GM19324 (cell line): ENCODE data around the gene FOXE1.

Source experiments
- ATAC-seq: cut with Tn5 transposase; IDR thresholded peaks from one replicate; pipeline ENCODE4 v1.9.1; 2021; ENCODE audit warnings: mild to moderate bottlenecking, moderate library complexity; ENCODE audit not compliant: unreplicated experiment, low FRiP score

Gene FOXE1

GRCh38 chr9:97853056-97853843 lies at the start of gene FOXE1:
FOXE1 (plus strand) TSS chr9:97853226; CDS start chr9:97853915, 689 bp downstream.
- no peak for ATAC-seq

DNA sequence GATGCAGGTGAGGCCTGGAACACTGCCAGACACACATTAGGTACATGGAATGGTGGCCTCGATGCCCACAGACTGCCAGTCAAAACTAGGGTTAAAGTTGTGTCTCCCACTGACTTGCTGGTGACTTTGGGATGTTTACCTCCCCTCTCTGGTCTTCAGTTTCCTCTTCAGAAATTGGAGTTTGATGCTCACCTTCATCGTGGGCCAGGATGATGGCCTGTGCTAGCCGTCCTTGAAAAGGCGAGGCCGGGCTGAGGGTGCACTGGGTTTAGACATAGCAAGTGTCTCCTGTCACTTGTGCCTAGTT lies 49.0 kb upstream of the FOXE1 start:
- ATAC-seq: no peak

GRCh38 chr9:97806721-97807120 lies 46.3 kb upstream of the FOXE1 start:
- no peak for ATAC-seq

GRCh38 chr9:97807681-97808080 lies 45.3 kb upstream of the FOXE1 start:
- ATAC-seq: no peak

DNA sequence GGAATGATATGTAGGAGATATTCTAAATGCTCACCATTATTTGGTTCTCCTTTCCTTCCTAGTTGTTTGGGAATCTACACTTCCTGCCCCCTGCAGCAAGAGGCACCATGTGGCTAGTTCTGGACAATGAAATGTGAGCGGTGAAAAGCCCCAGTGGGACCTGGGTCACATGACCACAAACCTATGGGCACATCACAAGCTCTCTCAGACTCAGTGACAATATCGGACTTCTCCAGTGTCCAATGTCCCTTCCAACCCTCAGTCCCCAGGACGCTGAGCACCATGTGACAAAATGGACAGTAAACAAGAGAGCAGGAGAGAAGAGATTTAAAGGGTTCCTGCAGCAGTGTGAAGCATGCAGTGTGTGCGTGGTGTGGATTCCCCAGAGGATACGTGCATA lies 44.6 kb upstream of the FOXE1 start:
- no peak for ATAC-seq

GRCh38 chr9:97808972-97809371 lies 44.1 kb upstream of the FOXE1 start:
- ATAC-seq: no peak

DNA sequence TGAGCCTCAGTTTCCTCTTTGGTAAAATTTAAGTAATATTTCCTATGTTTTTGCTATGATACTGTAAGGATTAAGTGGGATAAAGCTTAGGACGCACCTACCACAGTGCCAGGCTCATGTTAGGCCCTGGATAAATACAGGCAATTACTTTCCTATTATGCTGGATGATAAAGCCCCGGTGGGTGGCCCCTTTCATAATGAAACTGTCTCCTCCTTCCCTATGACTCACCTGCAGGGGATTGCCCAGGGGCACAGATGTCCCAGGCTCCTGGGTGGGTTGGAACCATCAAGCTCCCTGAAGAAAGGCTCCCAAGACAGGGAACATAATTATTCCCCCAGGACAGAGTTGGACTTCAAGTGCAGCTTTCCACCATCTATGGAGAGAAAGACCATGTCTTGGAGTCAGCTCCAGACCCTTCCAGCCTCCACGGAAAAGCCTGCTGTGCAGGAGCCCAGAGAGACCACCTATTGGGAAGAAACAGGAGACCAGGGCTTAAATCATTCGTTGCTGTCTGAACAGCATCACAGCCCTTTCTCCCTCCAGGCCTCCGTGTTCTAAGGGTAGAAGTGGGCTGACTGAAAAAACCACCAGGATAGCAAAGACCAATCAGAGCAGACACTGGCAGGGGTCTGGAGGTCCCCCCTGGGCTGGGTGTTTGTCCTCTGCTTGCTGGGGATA lies 43.2 kb upstream of the FOXE1 start:
- ATAC-seq: no peak

GRCh38 chr9:97811533-97812246 lies 41.3 kb upstream of the FOXE1 start:
- ATAC-seq: no peak

GRCh38 chr9:97812247-97812543 lies 40.8 kb upstream of the FOXE1 start:
- no peak for ATAC-seq

GRCh38 chr9:97813072-97813471 lies 40.0 kb upstream of the FOXE1 start:
- no peak for ATAC-seq

DNA sequence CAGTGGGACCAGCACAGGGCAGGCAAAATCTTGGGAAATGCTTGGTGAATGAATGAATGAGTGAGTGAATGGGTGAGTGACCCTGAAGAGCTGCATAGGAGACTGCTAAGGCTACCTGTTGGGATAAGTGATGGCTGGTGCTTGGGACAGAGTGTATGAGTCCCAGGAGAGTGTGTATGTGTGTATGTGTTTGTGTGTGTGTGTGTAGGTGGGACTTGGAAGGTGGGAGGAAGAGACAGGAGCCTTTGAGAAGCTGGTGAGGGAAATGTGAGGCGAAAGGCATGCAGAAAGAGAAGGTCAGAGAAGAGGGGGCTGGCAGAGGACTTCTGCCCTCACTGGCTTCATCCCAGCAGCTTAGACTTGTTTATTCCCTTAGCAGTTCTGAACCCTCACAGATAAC lies 33.3 kb upstream of the FOXE1 start:
- no peak for ATAC-seq

DNA sequence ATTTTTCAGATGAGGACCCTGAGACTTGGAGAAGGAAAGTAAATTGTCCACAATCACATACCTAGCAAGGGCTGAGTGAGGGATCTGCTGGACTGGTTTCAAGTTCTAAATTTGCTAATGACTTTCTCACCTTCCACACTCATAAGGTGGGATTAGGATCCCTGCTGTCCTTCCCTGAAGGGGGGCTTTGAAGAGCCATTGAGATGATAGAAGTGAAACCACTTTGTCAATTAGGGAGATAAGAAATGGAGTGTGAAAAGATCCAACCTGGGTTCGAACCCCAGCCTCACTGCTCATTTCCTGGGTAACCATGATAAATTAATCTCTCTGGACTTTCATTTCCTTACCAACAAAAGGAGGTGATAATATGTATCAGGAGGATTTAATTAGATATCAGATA lies 32.7 kb upstream of the FOXE1 start:
- no peak for ATAC-seq

- no peak for ATAC-seq
These were observed 21.9 kb upstream of the FOXE1 start for GRCh38 chr9:97830884-97831829.

- ATAC-seq: no peak
These were observed 21.0 kb upstream of the FOXE1 start for GRCh38 chr9:97831843-97832636.

GRCh38 chr9:97840521-97840920 lies 12.5 kb upstream of the FOXE1 start:
- ATAC-seq: no peak

GRCh38 chr9:97842960-97843359 lies 10.1 kb upstream of the FOXE1 start:
- ATAC-seq: no peak

GRCh38 chr9:97845130-97845529 lies 7.9 kb upstream of the FOXE1 start:
- ATAC-seq: no peak

GRCh38 chr9:97845763-97846162 lies 7.3 kb upstream of the FOXE1 start:
- no peak for ATAC-seq

DNA sequence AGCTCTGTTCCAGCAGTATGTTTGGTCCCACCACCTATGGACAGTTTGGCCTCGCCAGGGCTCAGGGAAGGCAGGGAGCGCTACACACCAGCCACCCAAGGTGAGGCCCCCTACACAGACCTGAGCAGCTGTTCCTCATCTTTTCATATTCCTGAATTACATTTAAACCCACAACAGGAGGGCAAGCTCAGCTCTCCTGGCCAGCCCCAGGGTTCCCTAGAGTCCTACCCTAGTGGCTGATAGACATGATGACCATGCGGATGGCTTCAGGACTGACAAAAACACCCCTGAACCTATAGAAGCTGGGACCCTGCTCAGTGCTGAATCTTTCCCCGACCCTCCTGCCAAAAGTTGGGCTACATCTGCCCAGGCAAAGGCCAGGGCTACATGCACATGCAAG lies 6.7 kb upstream of the FOXE1 start:
- no peak for ATAC-seq
